ENCODE results near the gene HOXA3. TPM values are rescaled to one million over a fixed set of nuclear protein-coding genes. Genes with fewer than 3 reads are reported as not detected.

Gene HOXA3
- total RNA-seq, 1 donor from 2014 or later: 92.8 TPM

- Mint-ChIP-seq H3K4me3 (peak overlapping the region; percentile 91), H3K27ac (peak overlapping the region; percentile 99), H3K4me1 (ENCODE audit: unreplicated experiment) (peaks cover 23% of the 10 kb centered on the region), H3K9me3 (no peaks in the 10 kb centered on the region), H3K27me3 (peaks cover 33% of the 10 kb centered on the region), H3K36me3 (peaks cover 54% of the 10 kb centered on the region)
- TF ChIP-seq CTCF (conservative IDR thresholded peaks at IDR 0.05): no peak
- peak; percentile 68 for DNase-seq (ENCODE audit: extremely low spot score, unreplicated experiment)
These were observed 34.4 kb downstream of the HOXA3 start for GRCh38 chr7:27117887-27118491.

- peaks cover 54% of the 10 kb centered on the region for H3K36me3 Mint-ChIP-seq
- H3K4me1 Mint-ChIP-seq (ENCODE audit: unreplicated experiment): peaks cover 23% of the 10 kb centered on the region
- peak overlapping the region; percentile 99 for H3K27ac Mint-ChIP-seq
- DNase-seq (ENCODE audit: extremely low spot score, unreplicated experiment): peak; percentile 72
- peak overlapping the region; percentile 91 for H3K4me3 Mint-ChIP-seq
- H3K9me3 Mint-ChIP-seq: no peaks in the 10 kb centered on the region
- TF ChIP-seq CTCF (conservative IDR thresholded peaks at IDR 0.05): no peak
- peaks cover 31% of the 10 kb centered on the region for H3K27me3 Mint-ChIP-seq
These were observed 35.2 kb downstream of the HOXA3 start for GRCh38 chr7:27116962-27117886.

- H3K36me3 Mint-ChIP-seq: peaks cover 55% of the 10 kb centered on the region
- H3K4me3 Mint-ChIP-seq: peak overlapping the region; percentile 91
- TF ChIP-seq CTCF (conservative IDR thresholded peaks at IDR 0.05): no peak
- peaks cover 40% of the 10 kb centered on the region for H3K27me3 Mint-ChIP-seq
- peaks cover 29% of the 10 kb centered on the region for H3K4me1 Mint-ChIP-seq (ENCODE audit: unreplicated experiment)
- no peak for DNase-seq (ENCODE audit: extremely low spot score, unreplicated experiment)
- H3K9me3 Mint-ChIP-seq: no peaks in the 10 kb centered on the region
- peak overlapping the region; percentile 99 for H3K27ac Mint-ChIP-seq
These were observed 36.1 kb downstream of the HOXA3 start for GRCh38 chr7:27116031-27116961.

GRCh38 chr7:27115221-27116026, 37.0 kb downstream of the HOXA3 start:
- Mint-ChIP-seq H3K27me3 (peaks cover 47% of the 10 kb centered on the region), H3K4me1 (ENCODE audit: unreplicated experiment) (peaks cover 28% of the 10 kb centered on the region), H3K36me3 (peaks cover 58% of the 10 kb centered on the region), H3K4me3 (peak overlapping the region; percentile 91), H3K9me3 (no peaks in the 10 kb centered on the region), H3K27ac (peak overlapping the region; percentile 99)
- peak; percentile 73 for DNase-seq (ENCODE audit: extremely low spot score, unreplicated experiment)
- no peak for TF ChIP-seq CTCF (conservative IDR thresholded peaks at IDR 0.05)

- Mint-ChIP-seq H3K4me3 (peak overlapping the region; percentile 91), H3K36me3 (peaks cover 60% of the 10 kb centered on the region), H3K4me1 (ENCODE audit: unreplicated experiment) (peaks cover 27% of the 10 kb centered on the region), H3K27me3 (peaks cover 49% of the 10 kb centered on the region), H3K9me3 (no peaks in the 10 kb centered on the region), H3K27ac (peak overlapping the region; percentile 99)
- no peak for DNase-seq (ENCODE audit: extremely low spot score, unreplicated experiment)
- TF ChIP-seq CTCF (conservative IDR thresholded peaks at IDR 0.05): no peak
These were observed 37.5 kb downstream of the HOXA3 start for GRCh38 chr7:27114881-27115220.

All from type B pancreatic cell (in vitro differentiated cells).